GM10248 (cell line): ENCODE results near the gene ASPHD1.

Experiments
- CTCF ChIA-PET: fragments of 300-600 bp; sonication (Branson Sonifier 250); formaldehyde crosslinking; extraction: SDS; loops from one replicate; lab custom pipeline; 2021; ENCODE audit warnings: antibody characterized with exemption; lab: Yijun Ruan, JAX
- POLR2A ChIA-PET: fragments of 350-650 bp; sonication (Branson Sonifier 250); formaldehyde crosslinking; extraction: SDS; loops from one replicate; lab custom pipeline; 2020; ENCODE audit warnings: antibody characterized with exemption; lab: Yijun Ruan, JAX
- DNase-seq: peaks from one replicate; pipeline ENCODE4 v3.0.0; 2012; ENCODE audit errors: extremely low spot score
- CTCF ChIP-seq: IDR thresholded peaks from 2 replicates; pipeline ENCODE4 v1.5.1; 2012; ENCODE audit warnings: mild to moderate bottlenecking, low read depth; ENCODE audit errors: extremely low read depth, missing control alignments, control extremely low read depth

Gene ASPHD1

GRCh38 chr16:29858149-29858849 lies 42.0 kb upstream of the ASPHD1 start:
- no peak for DNase-seq
- ChIA-PET POLR2A (interaction anchor here (0.7 kb wide), 1 partner anchor 12 kb away, joined by 6 read pairs; no protein-coding TSS in a partner anchor), CTCF (interaction anchor here (3.4 kb wide), 1 partner anchor 10 kb away, joined by 40 read pairs; no protein-coding TSS in a partner anchor)
- TF ChIP-seq CTCF, result no peak

GRCh38 chr16:29858974-29859373 lies 41.3 kb upstream of the ASPHD1 start:
- no peak for TF ChIP-seq CTCF
- ChIA-PET POLR2A (no interaction called here), CTCF (interaction anchor here (3.4 kb wide), 1 partner anchor 11 kb away, joined by 40 read pairs; no protein-coding TSS in a partner anchor)
- no peak for DNase-seq

- DNase-seq, result no peak
- TF ChIP-seq CTCF, result no peak
- ChIA-PET POLR2A (no interaction called here), CTCF (interaction anchor here (1.4 to 4.0 kb wide), 2 partner anchors 11 to 15 kb away, joined by 4 to 26 read pairs; no protein-coding TSS in a partner anchor)
Measured at GRCh38 chr16:29860218-29860617, 40.1 kb upstream of the ASPHD1 start.

GRCh38 chr16:29862383-29862883 lies 37.9 kb upstream of the ASPHD1 start:
- CTCF ChIA-PET, result interaction anchor here (1.0 to 4.0 kb wide), 3 partner anchors 9 to 37 kb away, joined by 3 to 26 read pairs (median 6); partner anchors contain the start of gene SEZ6L2
- POLR2A ChIA-PET, result no interaction called here
- DNase-seq, result no peak
- TF ChIP-seq CTCF, result peak; percentile 15

- peak; percentile 95 for DNase-seq
- ChIA-PET CTCF (interaction anchor here (1.0 to 4.0 kb wide), 6 partner anchors 14 to 98 kb away, joined by 3 to 26 read pairs (median 4); partner anchors contain the start of genes PAGR1 and SEZ6L2), POLR2A (interaction anchor here (0.8 to 1.3 kb wide), 2 partner anchors 8 to 15 kb away, joined by 3 to 6 read pairs; no protein-coding TSS in a partner anchor)
- TF ChIP-seq CTCF, result peak; percentile 91
Measured at GRCh38 chr16:29862884-29863668, 37.2 kb upstream of the ASPHD1 start, which contains the start of gene CDIPT. CDIPT (minus strand) TSS chr16:29863226; CDS start chr16:29862857, 369 bp downstream.

- no peak for TF ChIP-seq CTCF
- POLR2A ChIA-PET, result interaction anchor here (0.8 to 1.3 kb wide), 2 partner anchors 9 to 15 kb away, joined by 3 to 6 read pairs; no protein-coding TSS in a partner anchor
- no peak for DNase-seq
- CTCF ChIA-PET, result interaction anchor here (1.0 to 4.0 kb wide), 6 partner anchors 14 to 98 kb away, joined by 3 to 26 read pairs (median 4); partner anchors contain the start of genes PAGR1 and SEZ6L2
Measured at GRCh38 chr16:29863669-29863984, 36.7 kb upstream of the ASPHD1 start.
